ENCODE data around the gene PDZD2.

GRCh38 chr5:32138839-32139493 is 500.0 kb downstream of the PDZD2 start:
- TF ChIP-seq, protein P1, sequence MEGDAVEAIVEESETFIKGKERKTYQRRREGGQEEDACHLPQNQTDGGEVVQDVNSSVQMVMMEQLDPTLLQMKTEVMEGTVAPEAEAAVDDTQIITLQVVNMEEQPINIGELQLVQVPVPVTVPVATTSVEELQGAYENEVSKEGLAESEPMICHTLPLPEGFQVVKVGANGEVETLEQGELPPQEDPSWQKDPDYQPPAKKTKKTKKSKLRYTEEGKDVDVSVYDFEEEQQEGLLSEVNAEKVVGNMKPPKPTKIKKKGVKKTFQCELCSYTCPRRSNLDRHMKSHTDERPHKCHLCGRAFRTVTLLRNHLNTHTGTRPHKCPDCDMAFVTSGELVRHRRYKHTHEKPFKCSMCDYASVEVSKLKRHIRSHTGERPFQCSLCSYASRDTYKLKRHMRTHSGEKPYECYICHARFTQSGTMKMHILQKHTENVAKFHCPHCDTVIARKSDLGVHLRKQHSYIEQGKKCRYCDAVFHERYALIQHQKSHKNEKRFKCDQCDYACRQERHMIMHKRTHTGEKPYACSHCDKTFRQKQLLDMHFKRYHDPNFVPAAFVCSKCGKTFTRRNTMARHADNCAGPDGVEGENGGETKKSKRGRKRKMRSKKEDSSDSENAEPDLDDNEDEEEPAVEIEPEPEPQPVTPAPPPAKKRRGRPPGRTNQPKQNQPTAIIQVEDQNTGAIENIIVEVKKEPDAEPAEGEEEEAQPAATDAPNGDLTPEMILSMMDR (IDR thresholded peaks at IDR 0.05; ENCODE audit: borderline replicate concordance, extremely low read depth, low read length, poor library complexity, severe bottlenecking) = no peak
- no peak for TF ChIP-seq EZH2 (IDR thresholded peaks at IDR 0.05; ENCODE audit: borderline replicate concordance, low read depth, low read length, severe bottlenecking)
